ENCODE measurements around the gene BCAP31. TPM values are rescaled to one million over a fixed set of nuclear protein-coding genes. Genes with fewer than 3 reads are reported as not detected.

BCAP31 gene
- total RNA-seq, 1 experiment from 2014 or later, result 150 TPM

GRCh38 chrX:153670748-153671588 is 53.2 kb downstream of the BCAP31 start:
- H3K9me3 Mint-ChIP-seq, result no peaks in the 10 kb centered on the region
- DNase-seq (ENCODE audit: low spot score) (no peak), ATAC-seq (no peak)
- peaks cover 9% of the 10 kb centered on the region for H3K4me1 Mint-ChIP-seq
- TF ChIP-seq SP1 (CRISPR knock-in tag; conservative IDR thresholded peaks at IDR 0.05), result no peak
- no peak for TF ChIP-seq ZBTB43 (CRISPR knock-in tag; IDR thresholded peaks at IDR 0.05)
- no peak for TF ChIP-seq TP53 (CRISPR knock-in tag; IDR thresholded peaks at IDR 0.05)
- TF ChIP-seq FOXP1 (CRISPR knock-in tag; IDR thresholded peaks at IDR 0.05; ENCODE audit: borderline replicate concordance), result no peak
- TF ChIP-seq, protein P1, sequence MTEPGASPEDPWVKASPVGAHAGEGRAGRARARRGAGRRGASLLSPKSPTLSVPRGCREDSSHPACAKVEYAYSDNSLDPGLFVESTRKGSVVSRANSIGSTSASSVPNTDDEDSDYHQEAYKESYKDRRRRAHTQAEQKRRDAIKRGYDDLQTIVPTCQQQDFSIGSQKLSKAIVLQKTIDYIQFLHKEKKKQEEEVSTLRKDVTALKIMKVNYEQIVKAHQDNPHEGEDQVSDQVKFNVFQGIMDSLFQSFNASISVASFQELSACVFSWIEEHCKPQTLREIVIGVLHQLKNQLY (CRISPR knock-in tag; IDR thresholded peaks at IDR 0.05), result no peak
- TF ChIP-seq SMAD3 (CRISPR knock-in tag; IDR thresholded peaks at IDR 0.05; ENCODE audit: borderline replicate concordance), result no peak
- TF ChIP-seq ERG (CRISPR knock-in tag; IDR thresholded peaks at IDR 0.05), result no peak
- TF ChIP-seq CDX4 (CRISPR knock-in tag; IDR thresholded peaks at IDR 0.05; ENCODE audit: borderline replicate concordance), result no peak
- TF ChIP-seq CREB1 (CRISPR knock-in tag; IDR thresholded peaks at IDR 0.05), result no peak
- no peak for TF ChIP-seq TEAD1 (CRISPR knock-in tag; IDR thresholded peaks at IDR 0.05)
- TF ChIP-seq PREB (CRISPR knock-in tag; IDR thresholded peaks at IDR 0.05; ENCODE audit: borderline replicate concordance), result no peak
- TF ChIP-seq PRRX2 (CRISPR knock-in tag; IDR thresholded peaks at IDR 0.05), result no peak
- no peak for TF ChIP-seq HMGXB4 (CRISPR knock-in tag; IDR thresholded peaks at IDR 0.05)
- TF ChIP-seq, protein P2, sequence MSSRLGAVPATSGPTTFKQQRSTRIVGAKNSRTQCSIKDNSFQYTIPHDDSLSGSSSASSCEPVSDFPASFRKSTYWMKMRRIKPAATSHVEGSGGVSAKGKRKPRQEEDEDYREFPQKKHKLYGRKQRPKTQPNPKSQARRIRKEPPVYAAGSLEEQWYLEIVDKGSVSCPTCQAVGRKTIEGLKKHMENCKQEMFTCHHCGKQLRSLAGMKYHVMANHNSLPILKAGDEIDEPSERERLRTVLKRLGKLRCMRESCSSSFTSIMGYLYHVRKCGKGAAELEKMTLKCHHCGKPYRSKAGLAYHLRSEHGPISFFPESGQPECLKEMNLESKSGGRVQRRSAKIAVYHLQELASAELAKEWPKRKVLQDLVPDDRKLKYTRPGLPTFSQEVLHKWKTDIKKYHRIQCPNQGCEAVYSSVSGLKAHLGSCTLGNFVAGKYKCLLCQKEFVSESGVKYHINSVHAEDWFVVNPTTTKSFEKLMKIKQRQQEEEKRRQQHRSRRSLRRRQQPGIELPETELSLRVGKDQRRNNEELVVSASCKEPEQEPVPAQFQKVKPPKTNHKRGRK (CRISPR knock-in tag; IDR thresholded peaks at IDR 0.05; ENCODE audit: borderline replicate concordance), result no peak
- TF ChIP-seq IRF2 (CRISPR knock-in tag; IDR thresholded peaks at IDR 0.05; ENCODE audit: borderline replicate concordance, low read depth), result no peak
- no peak for TF ChIP-seq OVOL2 (CRISPR knock-in tag; IDR thresholded peaks at IDR 0.05; ENCODE audit: borderline replicate concordance)
- TF ChIP-seq SOX15 (CRISPR knock-in tag; IDR thresholded peaks at IDR 0.05), result no peak
- no peak overlapping the region for H3K27ac Mint-ChIP-seq
- POLR2A ChIA-PET, result no interaction called here
- H3K27me3 Mint-ChIP-seq (ENCODE audit: low read depth), result peaks cover 23% of the 10 kb centered on the region
- no peaks in the 10 kb centered on the region for H3K36me3 Mint-ChIP-seq
- H3K4me3 Mint-ChIP-seq, result no peak overlapping the region
- CTCF ChIA-PET, result interaction anchor here (0.5 to 7.7 kb wide), 8 partner anchors 15 to 227 kb away, joined by 3 to 143 read pairs (median 9); partner anchors contain the start of genes CCNQ and SLC6A8

Measured in WTC11 (cell line).